Ecto neural progenitor cell (in vitro differentiated cells): Measurements from ENCODE around the gene ARHGEF33.

Experiments used
- DNase-seq: peaks from one replicate; pipeline ENCODE4 v3.0.0-alpha.2; 2018; ENCODE audit warnings: low spot score

The ARHGEF33 gene

GRCh38 chr2:38889575-38889974 lies at the start of gene ARHGEF33:
TSS of gene ARHGEF33 (plus strand) at chr2:38889875. CDS start at chr2:38919448, 29,573 bp downstream.
- no peak for DNase-seq

- DNase-seq: no peak
These were observed 39.6 kb upstream of the ARHGEF33 start for GRCh38 chr2:38850045-38850444.

GRCh38 chr2:38856165-38856564 lies 33.5 kb upstream of the ARHGEF33 start:
- DNase-seq: no peak

- DNase-seq: no peak
These were observed 27.2 kb upstream of the ARHGEF33 start for GRCh38 chr2:38862476-38862875.

GRCh38 chr2:38863061-38863695 lies 26.5 kb upstream of the ARHGEF33 start:
- DNase-seq: no peak

GRCh38 chr2:38866773-38867443 lies 22.8 kb upstream of the ARHGEF33 start:
- no peak for DNase-seq

GRCh38 chr2:38871432-38871831 lies 18.2 kb upstream of the ARHGEF33 start:
- no peak for DNase-seq

- no peak for DNase-seq
These were observed 15.9 kb upstream of the ARHGEF33 start for GRCh38 chr2:38873763-38874162.

GRCh38 chr2:38875227-38875575 lies 14.5 kb upstream of the ARHGEF33 start:
- DNase-seq: no peak

- peak; percentile 92 for DNase-seq
These were observed 13.9 kb upstream of the ARHGEF33 start, which contains the start of the genes DHX57 and MORN2 for GRCh38 chr2:38875576-38876367. TSS of gene DHX57 (minus strand) at chr2:38875934. CDS start at chr2:38868405, 7,529 bp downstream. TSS of gene MORN2 (plus strand) at chr2:38875976.

GRCh38 chr2:38876407-38876806 lies 13.3 kb upstream of the ARHGEF33 start:
- no peak for DNase-seq

GRCh38 chr2:38886063-38886462 lies 3.6 kb upstream of the ARHGEF33 start:
- no peak for DNase-seq

- no peak for DNase-seq
These were observed 2.3 kb upstream of the ARHGEF33 start for GRCh38 chr2:38887347-38887746.

- DNase-seq: no peak
These were observed 1.6 kb upstream of the ARHGEF33 start for GRCh38 chr2:38887902-38888554.

- DNase-seq: no peak
These were observed 630 bp upstream of the ARHGEF33 start for GRCh38 chr2:38889045-38889444.

GRCh38 chr2:38892819-38893218 lies 3.1 kb downstream of the ARHGEF33 start:
- no peak for DNase-seq

- no peak for DNase-seq
These were observed 8.6 kb downstream of the ARHGEF33 start for GRCh38 chr2:38898256-38898655.

GRCh38 chr2:38900726-38901125 lies 11.1 kb downstream of the ARHGEF33 start:
- no peak for DNase-seq

- no peak for DNase-seq
These were observed 15.6 kb downstream of the ARHGEF33 start for GRCh38 chr2:38905251-38905650.

GRCh38 chr2:38907242-38907641 lies 17.6 kb downstream of the ARHGEF33 start:
- DNase-seq: no peak

GRCh38 chr2:38907743-38908562 lies 18.3 kb downstream of the ARHGEF33 start:
- DNase-seq: no peak

GRCh38 chr2:38909872-38910271 lies 20.2 kb downstream of the ARHGEF33 start:
- no peak for DNase-seq
